Natural killer cell (primary cell): ENCODE results near the gene NMU. TPM values are rescaled to one million over a fixed set of nuclear protein-coding genes. Genes with fewer than 3 reads are reported as not detected.

Source experiments
- ATAC-seq, 3 donors: fragments of 150-1000 bp in 2 of 3; fragments of 200-7000 bp in 1 of 3; cut with Tn5 transposase; 1 replicate in 1 of 3; 2 replicates in 2 of 3; pipeline ENCODE4 v1.10.0; 2021; ENCODE audit warnings: mild to moderate bottlenecking in 2 of 3, moderate library complexity in 2 of 3
- DNase-seq, 2 donors: peaks; one replicate each; pipeline versions ENCODE4 v3.0.0 to v3.0.0-alpha.2; 2013 to 2021; ENCODE audit warnings: mixed read lengths in 1 of 2
- H3K27ac ChIP-seq: one replicate; pipeline ENCODE4 v1.5.1; 2013; ENCODE audit warnings: mild to moderate bottlenecking, low read length
- H3K27me3 ChIP-seq: one replicate; pipeline ENCODE4 v1.6.1; 2013; ENCODE audit warnings: low read length; ENCODE audit not compliant: control insufficient read depth, insufficient read depth
- H3K36me3 ChIP-seq: one replicate; pipeline ENCODE4 v1.6.1; 2013; ENCODE audit warnings: low read length; ENCODE audit not compliant: control insufficient read depth, insufficient read depth
- H3K4me1 ChIP-seq: one replicate; pipeline ENCODE4 v1.6.1; 2013; ENCODE audit warnings: low read length; ENCODE audit not compliant: control insufficient read depth, insufficient read depth
- H3K4me3 ChIP-seq: one replicate; pipeline ENCODE4 v1.5.1; 2013; ENCODE audit warnings: low read length
- H3K9me3 ChIP-seq: one replicate; pipeline ENCODE4 v1.6.1; 2013; ENCODE audit warnings: low read length; ENCODE audit not compliant: control insufficient read depth, insufficient read depth
- H3K27ac Mint-ChIP-seq, 2 donors: one replicate each; pipeline ENCODE4 v1.8.0; 2022; ENCODE audit warnings: mild to moderate bottlenecking in 2 of 2, mixed read lengths in 2 of 2, moderate library complexity in 1 of 2
- H3K27me3 Mint-ChIP-seq, 2 donors: one replicate each; pipeline ENCODE4 v1.8.0; 2022; ENCODE audit warnings: low read depth in 2 of 2, mixed read lengths in 2 of 2
- H3K36me3 Mint-ChIP-seq: one replicate; pipeline ENCODE4 v1.8.0; 2022; ENCODE audit warnings: mixed read lengths
- H3K4me1 Mint-ChIP-seq, 2 donors: one replicate each; pipeline ENCODE4 v1.8.0; 2022; ENCODE audit warnings: mixed read lengths in 2 of 2
- H3K4me3 Mint-ChIP-seq: one replicate; pipeline ENCODE4 v1.8.0; 2022; ENCODE audit warnings: mild to moderate bottlenecking, moderate library complexity, mixed read lengths
- H3K9me3 Mint-ChIP-seq, 2 donors: one replicate each; pipeline ENCODE4 v1.8.0; 2022; ENCODE audit warnings: mixed read lengths in 2 of 2
- WGBS: methylation state at CpG from one replicate; pipeline ENCODE4 v1.1.7; 2013; ENCODE audit warnings: missing lambda C conversion rate; ENCODE audit not compliant: insufficient coverage; 5-methylcytosine and 5-hydroxymethylcytosine counted together
- intact Hi-C: fragments of 100-400 bp; cut with micrococcal nuclease; formaldehyde crosslinking; loops from one replicate; pipeline ENCODE4 v1.14.2; 2022
- total RNA-seq, 4 donors: library from RNA; stranded (reverse); fragments of 120-200 nt in 1 of 4; gene quantifications; one replicate each; pipeline versions ENCODE4 v1.2.3 to v1.2.4, GENCODE V29; 2013 to 2022
- TF ChIP-seq, protein P1 (sequence below): fragments of 200-600 bp; IDR thresholded peaks from one replicate; pipeline ENCODE4 v1.8.0; 2022; ENCODE audit warnings: antibody characterized with exemption

The NMU gene
- total RNA-seq, 3 donors from 2014 or later (not counting 1 experiment from before 2014, with no cell fraction given), result not detected

DNA sequence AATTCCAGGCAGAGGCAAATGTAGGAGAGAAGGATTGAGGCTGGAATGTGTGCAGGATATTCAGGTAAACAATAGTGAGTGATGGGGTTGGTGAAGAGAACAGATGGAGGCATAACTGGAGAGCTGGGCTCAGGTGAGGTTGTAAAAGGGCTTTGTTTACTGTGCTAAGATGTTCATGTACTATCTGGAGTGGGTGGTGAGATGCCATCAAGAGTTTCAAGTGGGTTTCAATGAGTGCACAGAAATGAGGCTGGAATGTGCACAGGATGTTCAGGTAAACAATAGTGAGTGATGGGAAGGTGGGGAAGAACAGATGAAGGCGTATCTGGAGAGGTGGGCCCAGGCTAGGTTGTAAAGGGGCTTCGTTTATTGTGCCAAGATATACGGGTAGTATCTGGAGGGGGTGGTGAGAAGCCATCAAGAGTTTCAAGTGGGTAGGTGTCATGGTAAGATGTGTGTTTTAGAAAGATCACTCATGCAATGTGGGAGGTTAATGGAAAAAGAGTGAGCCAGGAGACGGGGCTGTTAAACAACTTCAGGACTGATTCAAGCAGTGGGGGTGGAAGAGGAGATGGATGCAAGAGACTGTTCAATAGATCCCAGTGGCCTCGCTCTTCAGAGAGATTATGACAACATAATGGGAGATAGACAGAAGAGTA is 25.4 kb upstream of the NMU start:
- no peaks in the 10 kb centered on the region for H3K4me1 ChIP-seq
- Mint-ChIP-seq H3K4me3 (no peak overlapping the region), H3K4me1 (no peaks in the 10 kb centered on the region), H3K36me3 (no peaks in the 10 kb centered on the region), H3K27ac (no peak overlapping the region), H3K27me3 (peaks cover 4 to 28% of the 10 kb centered on the region in 2 donors), H3K9me3 (peaks cover 0 to 5% of the 10 kb centered on the region in 2 donors)
- H3K4me3 ChIP-seq, result no peak overlapping the region
- no peak overlapping the region for H3K27ac ChIP-seq
- intact Hi-C loops, result no loop called here
- 85% methylated on average over 5 of the region's 5 CpGs for WGBS
- no peaks in the 10 kb centered on the region for H3K36me3 ChIP-seq
- H3K9me3 ChIP-seq, result no peaks in the 10 kb centered on the region
- no peaks in the 10 kb centered on the region for H3K27me3 ChIP-seq
- DNase-seq, result no peak
- no peak for ATAC-seq
- TF ChIP-seq, protein P1, sequence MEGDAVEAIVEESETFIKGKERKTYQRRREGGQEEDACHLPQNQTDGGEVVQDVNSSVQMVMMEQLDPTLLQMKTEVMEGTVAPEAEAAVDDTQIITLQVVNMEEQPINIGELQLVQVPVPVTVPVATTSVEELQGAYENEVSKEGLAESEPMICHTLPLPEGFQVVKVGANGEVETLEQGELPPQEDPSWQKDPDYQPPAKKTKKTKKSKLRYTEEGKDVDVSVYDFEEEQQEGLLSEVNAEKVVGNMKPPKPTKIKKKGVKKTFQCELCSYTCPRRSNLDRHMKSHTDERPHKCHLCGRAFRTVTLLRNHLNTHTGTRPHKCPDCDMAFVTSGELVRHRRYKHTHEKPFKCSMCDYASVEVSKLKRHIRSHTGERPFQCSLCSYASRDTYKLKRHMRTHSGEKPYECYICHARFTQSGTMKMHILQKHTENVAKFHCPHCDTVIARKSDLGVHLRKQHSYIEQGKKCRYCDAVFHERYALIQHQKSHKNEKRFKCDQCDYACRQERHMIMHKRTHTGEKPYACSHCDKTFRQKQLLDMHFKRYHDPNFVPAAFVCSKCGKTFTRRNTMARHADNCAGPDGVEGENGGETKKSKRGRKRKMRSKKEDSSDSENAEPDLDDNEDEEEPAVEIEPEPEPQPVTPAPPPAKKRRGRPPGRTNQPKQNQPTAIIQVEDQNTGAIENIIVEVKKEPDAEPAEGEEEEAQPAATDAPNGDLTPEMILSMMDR, result no peak

DNA sequence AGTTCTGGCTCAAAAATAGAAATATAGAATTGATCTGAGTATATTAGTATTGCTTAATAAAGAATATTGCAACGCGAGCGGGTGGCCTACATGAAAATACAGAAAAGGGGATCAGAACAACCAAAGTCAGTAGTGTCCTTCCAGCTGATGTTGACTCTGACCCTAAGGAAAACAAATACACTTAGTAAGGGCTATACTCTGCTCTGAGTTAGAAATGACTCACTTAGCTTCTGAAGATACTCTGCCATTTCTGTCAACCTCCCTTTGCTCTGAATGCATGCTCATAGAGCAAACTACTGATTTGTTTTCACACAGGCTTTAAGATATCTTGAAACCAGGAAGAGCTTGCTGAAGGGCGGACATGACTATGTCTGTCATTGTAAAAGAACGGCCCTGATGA is 22.6 kb upstream of the NMU start:
- intact Hi-C loops, result no loop called here
- H3K27me3 Mint-ChIP-seq, result peaks cover 4 to 13% of the 10 kb centered on the region in 2 donors
- H3K36me3 Mint-ChIP-seq, result no peaks in the 10 kb centered on the region
- no peaks in the 10 kb centered on the region for H3K36me3 ChIP-seq
- H3K4me1 ChIP-seq, result no peaks in the 10 kb centered on the region
- H3K4me3 Mint-ChIP-seq, result no peak overlapping the region
- no peaks in the 10 kb centered on the region for H3K4me1 Mint-ChIP-seq
- no peaks in the 10 kb centered on the region for H3K27me3 ChIP-seq
- TF ChIP-seq, protein P1, result no peak
- peaks cover 0 to 5% of the 10 kb centered on the region in 2 donors for H3K9me3 Mint-ChIP-seq
- no peak overlapping the region for H3K4me3 ChIP-seq
- H3K27ac Mint-ChIP-seq, result no peak overlapping the region
- DNase-seq, result no peak
- H3K9me3 ChIP-seq, result no peaks in the 10 kb centered on the region
- no peak for ATAC-seq
- WGBS, result 97% methylated on average over 5 of the region's 5 CpGs
- H3K27ac ChIP-seq, result no peak overlapping the region

DNA sequence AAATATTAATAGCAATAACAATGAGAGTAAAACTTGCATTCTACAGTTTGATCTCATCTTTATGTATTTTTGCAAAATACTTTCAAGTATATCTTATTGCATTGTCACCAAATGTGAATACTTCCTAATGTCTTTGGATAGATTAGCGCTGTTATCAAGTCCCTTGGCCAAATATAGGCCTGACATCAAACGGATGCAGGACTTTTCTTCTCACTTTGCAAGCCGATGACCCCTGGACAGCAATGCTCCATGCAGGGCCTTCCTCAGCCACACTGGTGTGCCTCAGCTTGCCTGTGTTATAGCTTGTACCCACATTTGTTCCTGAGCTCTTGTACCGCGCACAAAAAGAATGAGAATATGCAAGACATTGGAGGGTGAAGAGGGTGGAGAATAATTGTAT is 18.0 kb upstream of the NMU start:
- Histone ChIP-seq H3K27ac (no peak overlapping the region), H3K4me3 (no peak overlapping the region), H3K4me1 (no peaks in the 10 kb centered on the region), H3K9me3 (no peaks in the 10 kb centered on the region), H3K36me3 (no peaks in the 10 kb centered on the region), H3K27me3 (no peaks in the 10 kb centered on the region)
- intact Hi-C loops, result no loop called here
- ATAC-seq (no peak), DNase-seq (no peak)
- no peak overlapping the region for H3K27ac Mint-ChIP-seq
- no peaks in the 10 kb centered on the region for H3K4me1 Mint-ChIP-seq
- 96% methylated on average over 5 of the region's 5 CpGs for WGBS
- no peaks in the 10 kb centered on the region for H3K9me3 Mint-ChIP-seq
- H3K36me3 Mint-ChIP-seq, result no peaks in the 10 kb centered on the region
- peaks cover 10 to 13% of the 10 kb centered on the region in 2 donors for H3K27me3 Mint-ChIP-seq
- H3K4me3 Mint-ChIP-seq, result no peak overlapping the region
- TF ChIP-seq, protein P1, result no peak

DNA sequence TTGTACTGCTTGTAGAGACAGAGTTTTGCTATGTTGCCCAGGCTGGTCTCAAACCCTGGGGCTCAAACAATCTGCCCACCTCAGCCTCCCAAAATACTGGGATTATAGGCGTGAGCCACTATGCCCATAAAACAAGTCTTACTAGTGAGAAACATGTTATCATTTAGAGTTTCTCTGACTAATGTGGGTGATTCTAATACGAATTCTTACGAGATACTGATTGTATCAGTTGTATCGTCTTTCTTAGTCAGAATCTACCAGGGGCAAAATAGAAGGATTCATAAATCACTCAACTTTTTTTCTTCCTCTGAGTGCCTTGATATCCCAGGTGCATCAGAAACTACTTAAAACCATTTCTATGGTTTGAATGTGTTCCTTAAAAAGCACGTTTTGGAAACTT is 14.4 kb upstream of the NMU start:
- Histone ChIP-seq H3K27ac (no peak overlapping the region), H3K9me3 (no peaks in the 10 kb centered on the region), H3K27me3 (no peaks in the 10 kb centered on the region), H3K4me3 (no peak overlapping the region), H3K4me1 (no peaks in the 10 kb centered on the region), H3K36me3 (no peaks in the 10 kb centered on the region)
- TF ChIP-seq, protein P1, result no peak
- intact Hi-C loops, result no loop called here
- peaks cover 17 to 18% of the 10 kb centered on the region in 2 donors for H3K27me3 Mint-ChIP-seq
- H3K27ac Mint-ChIP-seq, result no peak overlapping the region
- no peak for ATAC-seq
- no peaks in the 10 kb centered on the region for H3K9me3 Mint-ChIP-seq
- no peaks in the 10 kb centered on the region for H3K36me3 Mint-ChIP-seq
- no peaks in the 10 kb centered on the region for H3K4me1 Mint-ChIP-seq
- H3K4me3 Mint-ChIP-seq, result no peak overlapping the region
- 85% methylated on average over 3 of the region's 5 CpGs for WGBS
- no peak for DNase-seq
